Keratinocyte (primary cell): ENCODE results near the gene RORB.

Experiments used
- EZH2 ChIP-seq: IDR thresholded peaks from one replicate; pipeline ENCODE4 v1.6.1; 2012; ENCODE audit warnings: inconsistent platforms, mild to moderate bottlenecking, low read length, moderate library complexity
- TF ChIP-seq, protein P1 (sequence below), 3 experiments: IDR thresholded peaks in 1 of 3; conservative IDR thresholded peaks in 1 of 3; optimal IDR thresholded peaks in 1 of 3; 2 replicates in 2 of 3; 3 replicates in 1 of 3; pipeline versions ENCODE3 to v1.5.1; 2011; ENCODE audit warnings: low read length in 3 of 3, mild to moderate bottlenecking in 3 of 3, moderate library complexity in 2 of 3, control low read depth in 1 of 3, inconsistent platforms in 1 of 3; ENCODE audit not compliant: insufficient read depth in 2 of 3; ENCODE audit errors: extremely low read depth in 1 of 3

- TF ChIP-seq, protein P1, sequence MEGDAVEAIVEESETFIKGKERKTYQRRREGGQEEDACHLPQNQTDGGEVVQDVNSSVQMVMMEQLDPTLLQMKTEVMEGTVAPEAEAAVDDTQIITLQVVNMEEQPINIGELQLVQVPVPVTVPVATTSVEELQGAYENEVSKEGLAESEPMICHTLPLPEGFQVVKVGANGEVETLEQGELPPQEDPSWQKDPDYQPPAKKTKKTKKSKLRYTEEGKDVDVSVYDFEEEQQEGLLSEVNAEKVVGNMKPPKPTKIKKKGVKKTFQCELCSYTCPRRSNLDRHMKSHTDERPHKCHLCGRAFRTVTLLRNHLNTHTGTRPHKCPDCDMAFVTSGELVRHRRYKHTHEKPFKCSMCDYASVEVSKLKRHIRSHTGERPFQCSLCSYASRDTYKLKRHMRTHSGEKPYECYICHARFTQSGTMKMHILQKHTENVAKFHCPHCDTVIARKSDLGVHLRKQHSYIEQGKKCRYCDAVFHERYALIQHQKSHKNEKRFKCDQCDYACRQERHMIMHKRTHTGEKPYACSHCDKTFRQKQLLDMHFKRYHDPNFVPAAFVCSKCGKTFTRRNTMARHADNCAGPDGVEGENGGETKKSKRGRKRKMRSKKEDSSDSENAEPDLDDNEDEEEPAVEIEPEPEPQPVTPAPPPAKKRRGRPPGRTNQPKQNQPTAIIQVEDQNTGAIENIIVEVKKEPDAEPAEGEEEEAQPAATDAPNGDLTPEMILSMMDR (optimal IDR thresholded peaks at IDR 0.05 in 1 of 3, IDR thresholded peaks at IDR 0.05 in 1 of 3, conservative IDR thresholded peaks at IDR 0.05 in 1 of 3; ENCODE audit: extremely low read depth in 1 of 3, insufficient read depth in 2 of 3, low read length in 3 of 3), result no peak
- no peak for TF ChIP-seq EZH2
Measured at GRCh38 chr9:74663439-74663838, 166.3 kb downstream of the RORB start.
